Measurements from ENCODE around the gene STK32B. TPM values are rescaled to one million over a fixed set of nuclear protein-coding genes. Genes with fewer than 3 reads are reported as not detected.
A peak's percentile ranks its signal among the peaks of the same experiment; 100 is the strongest.

Gene STK32B
- total RNA-seq, 4 donors from 2014 or later = 1.6 to 3.4 (median 1.9) TPM

GRCh38 chr4:5543681-5544080, 492.4 kb downstream of the STK32B start:
- WGBS, 2 donors = 89 to 99% methylated on average over 7 to 8 of the region's 8 CpGs
- DNase-seq (ENCODE audit: low spot score in 2 of 2) = peak in 1 of 2 donors; percentile 61
- H3K4me3 ChIP-seq (ENCODE audit: low read depth, poor library complexity, severe bottlenecking) = no peak overlapping the region
- intact Hi-C loops (cut with DNase I; ENCODE audit: low total_unique reads) = no loop called here
- TF ChIP-seq CTCF (IDR thresholded peaks at IDR 0.05) (no peak), POLR2A (IDR thresholded peaks at IDR 0.05) (no peak)

GRCh38 chr4:5544762-5545161, 493.5 kb downstream of the STK32B start:
- no peak for TF ChIP-seq POLR2A (IDR thresholded peaks at IDR 0.05)
- intact Hi-C loops (cut with DNase I; ENCODE audit: low total_unique reads) = no loop called here
- no peak overlapping the region for H3K4me3 ChIP-seq (ENCODE audit: low read depth, poor library complexity, severe bottlenecking)
- DNase-seq (ENCODE audit: low spot score in 2 of 2) = peak in 1 of 2 donors; percentile 46
- 70 to 72% methylated on average over 5 of the region's 5 CpGs for WGBS, 2 donors

- WGBS, 2 donors = 69 to 73% methylated on average over 2 of the region's 2 CpGs
- H3K4me3 ChIP-seq (ENCODE audit: low read depth, poor library complexity, severe bottlenecking) = no peak overlapping the region
- intact Hi-C loops (cut with DNase I; ENCODE audit: low total_unique reads) = no loop called here
- peak in 1 of 2 donors; percentile 0 for DNase-seq (ENCODE audit: low spot score in 2 of 2)
- TF ChIP-seq POLR2A (IDR thresholded peaks at IDR 0.05) (no peak), CTCF (IDR thresholded peaks at IDR 0.05) (no peak)
Observed at GRCh38 chr4:5545271-5545670, 494.0 kb downstream of the STK32B start.

- TF ChIP-seq CTCF (IDR thresholded peaks at IDR 0.05) (no peak), POLR2A (IDR thresholded peaks at IDR 0.05) (no peak)
- intact Hi-C loops (cut with DNase I; ENCODE audit: low total_unique reads) = no loop called here
- H3K4me3 ChIP-seq (ENCODE audit: low read depth, poor library complexity, severe bottlenecking) = no peak overlapping the region
- 97 to 98% methylated on average over 7 to 12 of the region's 12 CpGs for WGBS, 2 donors
- DNase-seq (ENCODE audit: low spot score in 2 of 2) = peak in 1 of 2 donors; percentile 82
Observed at GRCh38 chr4:5547651-5548249, 496.5 kb downstream of the STK32B start.

Other genes with a start within 250 kb of the STK32B start
- 1 to 10 TPM; 1.4 to 5.8 (median 3.6) TPM for gene MSX1, start 191.8 kb upstream of the STK32B start, total RNA-seq
- under 1 TPM in 3 of 4 donors, not detected in 1; 0.49 to 0.97 (median 0.71) TPM for gene CYTL1, start 32.0 kb upstream of the STK32B start, total RNA-seq

Measured in lower leg skin (tissue), 4 donors.